HepG2 (cell line): ENCODE measurements around the gene C20orf96. TPM values are rescaled to one million over a fixed set of nuclear protein-coding genes. Genes with fewer than 3 reads are reported as not detected.

ENCODE experiments used
- AHR ChIP-seq: IDR thresholded peaks from 2 replicates; pipeline ENCODE4 v1.6.1; 2018; ENCODE audit warnings: missing genetic modification reagents, missing compliant biosample characterization
- ARID4A ChIP-seq: sonication (generic); formaldehyde crosslinking; IDR thresholded peaks from 2 replicates; pipeline ENCODE4 v1.5.0; 2020; ENCODE audit warnings: mild to moderate bottlenecking, missing genetic modification reagents, borderline replicate concordance
- BCLAF1 ChIP-seq: fragments of 450-650 bp; IDR thresholded peaks from 2 replicates; pipeline ENCODE4 v1.6.1; 2017; ENCODE audit warnings: mild to moderate bottlenecking
- HMG20B ChIP-seq: conservative IDR thresholded peaks from 2 replicates; pipeline ENCODE4 v1.6.1; 2016; ENCODE audit warnings: missing genetic modification reagents, missing compliant biosample characterization
- HNF4A ChIP-seq: sonication (generic); formaldehyde crosslinking; IDR thresholded peaks from 2 replicates; pipeline ENCODE4 v1.4.0; 2020; ENCODE audit warnings: missing genetic modification reagents
- HOMEZ ChIP-seq: IDR thresholded peaks from 2 replicates; pipeline ENCODE4 v1.6.1; 2016; ENCODE audit warnings: low read depth
- IKZF1 ChIP-seq: fragments of 450-650 bp; IDR thresholded peaks from 2 replicates; pipeline ENCODE4 v1.7.1; 2016
- KMT2A ChIP-seq: sonication (generic); formaldehyde crosslinking; IDR thresholded peaks from 2 replicates; pipeline ENCODE4 v1.4.0; 2020; ENCODE audit warnings: missing genetic modification reagents
- SNRNP70 ChIP-seq: fragments of 200-400 bp; formaldehyde crosslinking; IDR thresholded peaks from 2 replicates; pipeline ENCODE4 v1.6.1; 2017; ENCODE audit warnings: mild to moderate bottlenecking, low read depth, low read length, moderate library complexity
- THAP11 ChIP-seq: IDR thresholded peaks from 2 replicates; pipeline ENCODE4 v1.6.1; 2016; ENCODE audit warnings: missing biosample characterization, missing genetic modification reagents
- ZNF282 ChIP-seq: fragments of 450-650 bp; IDR thresholded peaks from 2 replicates; pipeline ENCODE4 v1.6.1; 2018; ENCODE audit not compliant: partially characterized antibody
- ZNF614 ChIP-seq: IDR thresholded peaks from 2 replicates; pipeline ENCODE4 v1.6.1; 2018; ENCODE audit warnings: missing biosample characterization, missing genetic modification reagents, inconsistent platforms, borderline replicate concordance
- polyA plus RNA-seq, 8 experiments: library from polyadenylated mRNA; depleted of rRNA in 3 of 8; stranded (reverse) in 7 of 8; unstranded in 1 of 8; fragments of >200 nt; fragmentation: Illumina TruSeq in 4 of 8; extraction: Trizol in 4 of 8; gene quantifications; 2 replicates each; pipeline versions ENCODE4 v1.2.1 to v1.2.3, GENCODE V29; 2011 to 2016; ENCODE audit warnings: low read depth in 4 of 8, missing spikeins in 1 of 8, mixed read lengths in 1 of 8; ENCODE audit not compliant: insufficient read depth in 1 of 8
- total RNA-seq, 5 experiments: library from RNA; depleted of rRNA; stranded (reverse); fragments of >200 nt; fragmentation: Illumina TruSeq; extraction: Trizol; gene quantifications; 2 replicates each; pipeline ENCODE4 v1.2.3, GENCODE V29; 2016; ENCODE audit warnings: low read depth in 1 of 5
- TF ChIP-seq, protein P1 (sequence below): sonication (generic); formaldehyde crosslinking; IDR thresholded peaks from 2 replicates; pipeline ENCODE4 v1.4.0; 2020; ENCODE audit warnings: low read depth, missing genetic modification reagents
- TF ChIP-seq, protein P2 (sequence below): sonication (generic); formaldehyde crosslinking; IDR thresholded peaks from 2 replicates; pipeline ENCODE4 v1.4.0; 2020; ENCODE audit warnings: missing genetic modification reagents

The C20orf96 gene
- total and polyA plus RNA-seq, 2 of the 13 experiments (the other 11 are each of a cell fraction or from before 2014, with no cell fraction given), result 3.8 to 20.6 TPM

- TF ChIP-seq ARID4A (CRISPR knock-in tag), result peak; percentile 84; the same call in 1 of the 2 replicates
- TF ChIP-seq THAP11 (CRISPR knock-in tag), result peak; percentile 9; the same call in 1 of the 2 replicates
- no peak for TF ChIP-seq KMT2A (CRISPR knock-in tag)
- no peak for TF ChIP-seq HNF4A (CRISPR knock-in tag)
- TF ChIP-seq HMG20B (CRISPR knock-in tag), result no peak
- no peak for TF ChIP-seq IKZF1
- TF ChIP-seq AHR (CRISPR knock-in tag), result peak; percentile 48; the same call in 1 of the 2 replicates
- TF ChIP-seq BCLAF1, result no peak
- TF ChIP-seq, protein P1, sequence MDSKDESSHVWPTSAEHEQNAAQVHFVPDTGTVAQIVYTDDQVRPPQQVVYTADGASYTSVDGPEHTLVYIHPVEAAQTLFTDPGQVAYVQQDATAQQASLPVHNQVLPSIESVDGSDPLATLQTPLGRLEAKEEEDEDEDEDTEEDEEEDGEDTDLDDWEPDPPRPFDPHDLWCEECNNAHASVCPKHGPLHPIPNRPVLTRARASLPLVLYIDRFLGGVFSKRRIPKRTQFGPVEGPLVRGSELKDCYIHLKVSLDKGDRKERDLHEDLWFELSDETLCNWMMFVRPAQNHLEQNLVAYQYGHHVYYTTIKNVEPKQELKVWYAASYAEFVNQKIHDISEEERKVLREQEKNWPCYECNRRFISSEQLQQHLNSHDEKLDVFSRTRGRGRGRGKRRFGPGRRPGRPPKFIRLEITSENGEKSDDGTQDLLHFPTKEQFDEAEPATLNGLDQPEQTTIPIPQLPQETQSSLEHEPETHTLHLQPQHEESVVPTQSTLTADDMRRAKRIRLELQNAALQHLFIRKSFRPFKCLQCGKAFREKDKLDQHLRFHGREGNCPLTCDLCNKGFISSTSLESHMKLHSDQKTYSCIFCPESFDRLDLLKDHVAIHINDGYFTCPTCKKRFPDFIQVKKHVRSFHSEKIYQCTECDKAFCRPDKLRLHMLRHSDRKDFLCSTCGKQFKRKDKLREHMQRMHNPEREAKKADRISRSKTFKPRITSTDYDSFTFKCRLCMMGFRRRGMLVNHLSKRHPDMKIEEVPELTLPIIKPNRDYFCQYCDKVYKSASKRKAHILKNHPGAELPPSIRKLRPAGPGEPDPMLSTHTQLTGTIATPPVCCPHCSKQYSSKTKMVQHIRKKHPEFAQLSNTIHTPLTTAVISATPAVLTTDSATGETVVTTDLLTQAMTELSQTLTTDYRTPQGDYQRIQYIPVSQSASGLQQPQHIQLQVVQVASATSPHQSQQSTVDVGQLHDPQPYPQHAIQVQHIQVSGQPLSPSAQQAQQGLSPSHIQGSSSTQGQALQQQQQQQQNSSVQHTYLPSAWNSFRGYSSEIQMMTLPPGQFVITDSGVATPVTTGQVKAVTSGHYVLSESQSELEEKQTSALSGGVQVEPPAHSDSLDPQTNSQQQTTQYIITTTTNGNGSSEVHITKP, result peak; percentile 33; the same call in 1 of the 2 replicates
- peak; percentile 53; the same call in 1 of the 2 replicates for TF ChIP-seq ZNF614 (CRISPR knock-in tag)
- TF ChIP-seq, protein P2, sequence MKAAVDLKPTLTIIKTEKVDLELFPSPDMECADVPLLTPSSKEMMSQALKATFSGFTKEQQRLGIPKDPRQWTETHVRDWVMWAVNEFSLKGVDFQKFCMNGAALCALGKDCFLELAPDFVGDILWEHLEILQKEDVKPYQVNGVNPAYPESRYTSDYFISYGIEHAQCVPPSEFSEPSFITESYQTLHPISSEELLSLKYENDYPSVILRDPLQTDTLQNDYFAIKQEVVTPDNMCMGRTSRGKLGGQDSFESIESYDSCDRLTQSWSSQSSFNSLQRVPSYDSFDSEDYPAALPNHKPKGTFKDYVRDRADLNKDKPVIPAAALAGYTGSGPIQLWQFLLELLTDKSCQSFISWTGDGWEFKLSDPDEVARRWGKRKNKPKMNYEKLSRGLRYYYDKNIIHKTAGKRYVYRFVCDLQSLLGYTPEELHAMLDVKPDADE (CRISPR knock-in tag), result no peak
- peak; percentile 88; the same call in 1 of the 2 replicates for TF ChIP-seq HOMEZ (CRISPR knock-in tag)
- TF ChIP-seq ZNF282, result no peak
- TF ChIP-seq SNRNP70, result no peak
Measured at GRCh38 chr20:309841-310644, 19.5 kb upstream of the C20orf96 start (continued).
